DOHH2 (cell line): Measurements from ENCODE around the gene EXOSC2.

Experiments
- EZH2phosphoT487 ChIP-seq: fragments of 200-600 bp; sonication (generic); IDR thresholded peaks from 2 replicates; pipeline ENCODE4 v1.6.1; 2017; ENCODE audit warnings: borderline replicate concordance, mild to moderate bottlenecking, antibody characterized with exemption, low read length, moderate library complexity, mixed read lengths
- TF ChIP-seq, protein P1 (sequence below): fragments of 200-600 bp; sonication (generic); IDR thresholded peaks from one replicate; pipeline ENCODE4 v1.5.1; 2014; ENCODE audit warnings: antibody characterized with exemption, mild to moderate bottlenecking, low read depth, low read length; ENCODE audit not compliant: poor library complexity, severe bottlenecking

DNA sequence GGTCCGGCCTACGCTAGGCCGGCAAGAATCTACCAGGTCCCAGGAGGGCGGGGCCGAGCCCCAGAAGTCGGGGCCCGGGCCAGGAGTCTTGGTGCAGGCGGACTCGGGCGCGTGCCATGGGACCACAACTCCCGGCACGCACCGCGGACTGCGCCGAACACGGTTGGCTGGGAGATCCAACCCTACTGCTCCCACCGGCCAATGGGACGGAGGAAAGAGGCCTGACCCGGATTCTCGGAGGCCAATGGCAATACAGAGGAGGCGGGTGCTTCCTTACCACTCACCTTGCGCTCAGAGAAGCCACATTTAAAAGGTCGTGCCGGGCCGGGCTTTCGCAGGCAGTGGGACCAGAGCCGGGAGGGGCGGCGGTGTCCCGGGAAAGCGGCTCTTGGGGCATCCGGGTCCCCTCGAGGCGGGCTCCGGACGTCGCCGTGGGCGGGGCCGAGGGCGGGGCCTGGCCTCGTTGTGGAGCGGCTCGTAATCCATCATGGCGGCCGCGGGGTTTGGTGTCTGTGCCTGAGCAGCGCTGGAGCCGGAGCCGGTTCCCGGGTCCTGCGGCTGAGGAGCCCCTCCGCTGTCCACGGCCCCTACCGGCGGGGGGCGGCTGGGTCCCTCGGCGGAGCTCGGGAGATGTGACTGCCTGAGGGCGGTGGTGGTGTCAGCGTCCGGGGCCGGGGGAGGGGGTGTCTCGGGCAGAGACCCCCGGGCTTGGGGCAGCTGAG, 19.1 kb downstream of the EXOSC2 start:
- no peak for TF ChIP-seq EZH2phosphoT487
- TF ChIP-seq, protein P1, sequence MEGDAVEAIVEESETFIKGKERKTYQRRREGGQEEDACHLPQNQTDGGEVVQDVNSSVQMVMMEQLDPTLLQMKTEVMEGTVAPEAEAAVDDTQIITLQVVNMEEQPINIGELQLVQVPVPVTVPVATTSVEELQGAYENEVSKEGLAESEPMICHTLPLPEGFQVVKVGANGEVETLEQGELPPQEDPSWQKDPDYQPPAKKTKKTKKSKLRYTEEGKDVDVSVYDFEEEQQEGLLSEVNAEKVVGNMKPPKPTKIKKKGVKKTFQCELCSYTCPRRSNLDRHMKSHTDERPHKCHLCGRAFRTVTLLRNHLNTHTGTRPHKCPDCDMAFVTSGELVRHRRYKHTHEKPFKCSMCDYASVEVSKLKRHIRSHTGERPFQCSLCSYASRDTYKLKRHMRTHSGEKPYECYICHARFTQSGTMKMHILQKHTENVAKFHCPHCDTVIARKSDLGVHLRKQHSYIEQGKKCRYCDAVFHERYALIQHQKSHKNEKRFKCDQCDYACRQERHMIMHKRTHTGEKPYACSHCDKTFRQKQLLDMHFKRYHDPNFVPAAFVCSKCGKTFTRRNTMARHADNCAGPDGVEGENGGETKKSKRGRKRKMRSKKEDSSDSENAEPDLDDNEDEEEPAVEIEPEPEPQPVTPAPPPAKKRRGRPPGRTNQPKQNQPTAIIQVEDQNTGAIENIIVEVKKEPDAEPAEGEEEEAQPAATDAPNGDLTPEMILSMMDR, result no peak
